ENCODE results near the gene CEACAM21.

The CEACAM21 gene

GRCh38 chr19:41543582-41543981, 32.4 kb upstream of the CEACAM21 start:
- Mint-ChIP-seq H3K27me3 (no peaks in the 10 kb centered on the region), H3K27ac (peak overlapping the region; percentile 73), H3K36me3 (peaks cover 15% of the 10 kb centered on the region), H3K9me3 (no peaks in the 10 kb centered on the region), H3K4me3 (no peak overlapping the region), H3K4me1 (peaks cover 65% of the 10 kb centered on the region)
- ATAC-seq = no peak

- no peak for ATAC-seq
Observed at GRCh38 chr19:41545547-41545946, 30.4 kb upstream of the CEACAM21 start.

GRCh38 chr19:41546386-41546789, 29.6 kb upstream of the CEACAM21 start:
- no peaks in the 10 kb centered on the region for H3K27me3 Mint-ChIP-seq
- peaks cover 6% of the 10 kb centered on the region for H3K36me3 Mint-ChIP-seq
- peak; percentile 81 for ATAC-seq
- H3K27ac Mint-ChIP-seq = peak overlapping the region; percentile 99
- H3K4me3 Mint-ChIP-seq = peak overlapping the region; percentile 90
- H3K4me1 Mint-ChIP-seq = peaks cover 68% of the 10 kb centered on the region
- H3K9me3 Mint-ChIP-seq = no peaks in the 10 kb centered on the region

More at GRCh38 chr19:41545547-41545946, 30.4 kb upstream of the CEACAM21 start:
- Mint-ChIP-seq H3K4me3 (peak overlapping the region; percentile 90), H3K27ac (peak overlapping the region; percentile 99), H3K36me3 (no peaks in the 10 kb centered on the region), H3K27me3 (no peaks in the 10 kb centered on the region), H3K4me1 (peaks cover 63% of the 10 kb centered on the region), H3K9me3 (no peaks in the 10 kb centered on the region)

GRCh38 chr19:41546961-41547360, 29.0 kb upstream of the CEACAM21 start:
- peak overlapping the region; percentile 99 for H3K27ac Mint-ChIP-seq
- no peaks in the 10 kb centered on the region for H3K27me3 Mint-ChIP-seq
- no peaks in the 10 kb centered on the region for H3K9me3 Mint-ChIP-seq
- peaks cover 73% of the 10 kb centered on the region for H3K4me1 Mint-ChIP-seq
- no peak for ATAC-seq
- H3K36me3 Mint-ChIP-seq = peaks cover 11% of the 10 kb centered on the region
- peak overlapping the region; percentile 90 for H3K4me3 Mint-ChIP-seq

GRCh38 chr19:41547569-41547968, 28.4 kb upstream of the CEACAM21 start:
- peak overlapping the region; percentile 99 for H3K27ac Mint-ChIP-seq

GRCh38 chr19:41548047-41548446, 27.9 kb upstream of the CEACAM21 start:
- Mint-ChIP-seq H3K36me3 (peaks cover 18% of the 10 kb centered on the region), H3K27ac (peak overlapping the region; percentile 99), H3K27me3 (no peaks in the 10 kb centered on the region), H3K9me3 (no peaks in the 10 kb centered on the region), H3K4me1 (peaks cover 76% of the 10 kb centered on the region), H3K4me3 (no peak overlapping the region)
- no peak for ATAC-seq

More at GRCh38 chr19:41547569-41547968, 28.4 kb upstream of the CEACAM21 start:
- no peak for ATAC-seq
- no peaks in the 10 kb centered on the region for H3K9me3 Mint-ChIP-seq
- H3K4me1 Mint-ChIP-seq = peaks cover 73% of the 10 kb centered on the region
- H3K4me3 Mint-ChIP-seq = no peak overlapping the region
- H3K27me3 Mint-ChIP-seq = no peaks in the 10 kb centered on the region
- H3K36me3 Mint-ChIP-seq = peaks cover 13% of the 10 kb centered on the region

GRCh38 chr19:41548954-41549688, 26.8 kb upstream of the CEACAM21 start:
- Mint-ChIP-seq H3K4me1 (peaks cover 75% of the 10 kb centered on the region), H3K27me3 (no peaks in the 10 kb centered on the region)
- ATAC-seq = peak; percentile 86

GRCh38 chr19:41549884-41550283, 26.1 kb upstream of the CEACAM21 start:
- ATAC-seq = no peak
- Mint-ChIP-seq H3K9me3 (no peaks in the 10 kb centered on the region), H3K4me3 (peak overlapping the region; percentile 94), H3K4me1 (peaks cover 75% of the 10 kb centered on the region), H3K36me3 (peaks cover 31% of the 10 kb centered on the region), H3K27ac (peak overlapping the region; percentile 99), H3K27me3 (no peaks in the 10 kb centered on the region)

More at GRCh38 chr19:41548954-41549688, 26.8 kb upstream of the CEACAM21 start:
- peak overlapping the region; percentile 94 for H3K4me3 Mint-ChIP-seq
- H3K9me3 Mint-ChIP-seq = no peaks in the 10 kb centered on the region
- peak overlapping the region; percentile 99 for H3K27ac Mint-ChIP-seq
- H3K36me3 Mint-ChIP-seq = peaks cover 26% of the 10 kb centered on the region

- peak overlapping the region; percentile 94 for H3K4me3 Mint-ChIP-seq
- no peaks in the 10 kb centered on the region for H3K27me3 Mint-ChIP-seq
- peak overlapping the region; percentile 99 for H3K27ac Mint-ChIP-seq
- H3K36me3 Mint-ChIP-seq = peaks cover 40% of the 10 kb centered on the region
- peaks cover 74% of the 10 kb centered on the region for H3K4me1 Mint-ChIP-seq
- ATAC-seq = no peak
- H3K9me3 Mint-ChIP-seq = no peaks in the 10 kb centered on the region
Observed at GRCh38 chr19:41551212-41551610, 24.8 kb upstream of the CEACAM21 start.

GRCh38 chr19:41551711-41552110, 24.3 kb upstream of the CEACAM21 start:
- no peaks in the 10 kb centered on the region for H3K9me3 Mint-ChIP-seq
- H3K4me1 Mint-ChIP-seq = peaks cover 69% of the 10 kb centered on the region
- H3K36me3 Mint-ChIP-seq = peaks cover 40% of the 10 kb centered on the region
- peak overlapping the region; percentile 99 for H3K27ac Mint-ChIP-seq
- no peak for ATAC-seq
- H3K4me3 Mint-ChIP-seq = peak overlapping the region; percentile 94
- no peaks in the 10 kb centered on the region for H3K27me3 Mint-ChIP-seq

- Mint-ChIP-seq H3K4me1 (peaks cover 62% of the 10 kb centered on the region), H3K36me3 (peaks cover 40% of the 10 kb centered on the region), H3K9me3 (no peaks in the 10 kb centered on the region), H3K27me3 (no peaks in the 10 kb centered on the region), H3K27ac (peak overlapping the region; percentile 99), H3K4me3 (peak overlapping the region; percentile 94)
- ATAC-seq = peak; percentile 74
Observed at GRCh38 chr19:41552558-41552957, 23.4 kb upstream of the CEACAM21 start.

GRCh38 chr19:41553804-41554203, 22.2 kb upstream of the CEACAM21 start:
- no peak overlapping the region for H3K4me3 Mint-ChIP-seq
- no peaks in the 10 kb centered on the region for H3K27me3 Mint-ChIP-seq
- no peaks in the 10 kb centered on the region for H3K9me3 Mint-ChIP-seq
- H3K36me3 Mint-ChIP-seq = peaks cover 40% of the 10 kb centered on the region
- H3K4me1 Mint-ChIP-seq = peaks cover 49% of the 10 kb centered on the region
- peak overlapping the region; percentile 69 for H3K27ac Mint-ChIP-seq
- ATAC-seq = no peak

- Mint-ChIP-seq H3K4me1 (peaks cover 50% of the 10 kb centered on the region), H3K27ac (peak overlapping the region; percentile 69), H3K27me3 (no peaks in the 10 kb centered on the region), H3K9me3 (no peaks in the 10 kb centered on the region), H3K4me3 (peak overlapping the region; percentile 46), H3K36me3 (peaks cover 40% of the 10 kb centered on the region)
- ATAC-seq = no peak
Observed at GRCh38 chr19:41554907-41555306, 21.1 kb upstream of the CEACAM21 start.

GRCh38 chr19:41555748-41556147, 20.2 kb upstream of the CEACAM21 start:
- Mint-ChIP-seq H3K4me3 (peak overlapping the region; percentile 2), H3K4me1 (peaks cover 58% of the 10 kb centered on the region), H3K27me3 (no peaks in the 10 kb centered on the region), H3K36me3 (peaks cover 40% of the 10 kb centered on the region), H3K27ac (peak overlapping the region; percentile 69), H3K9me3 (no peaks in the 10 kb centered on the region)
- ATAC-seq = no peak

GRCh38 chr19:41563854-41564514, 12.0 kb upstream of the CEACAM21 start:
- H3K36me3 Mint-ChIP-seq = peaks cover 14% of the 10 kb centered on the region

More at GRCh38 chr19:41563854-41564514, 12.0 kb upstream of the CEACAM21 start:
- Mint-ChIP-seq H3K4me3 (peak overlapping the region; percentile 70), H3K27ac (peak overlapping the region; percentile 36), H3K27me3 (peaks cover 8% of the 10 kb centered on the region), H3K9me3 (no peaks in the 10 kb centered on the region), H3K4me1 (peaks cover 68% of the 10 kb centered on the region)
- ATAC-seq = peak; percentile 63

Measured in stimulated activated memory B cell treated with anti-CD40 and anti-IgM and Interleukin-4, amounts not matched to agents 10 μg/mL and 1 μg/mL and 100 μg/mL, for 72 hours (primary cell).